GM08714 (cell line): Measurements from ENCODE around the gene B4GALNT3.

ENCODE experiments used
- H3K4me3 ChIP-seq: fragments of 200-500 bp; sonication (Bioruptor generic); 2 replicates; pipeline ENCODE4 v1.5.1; 2014; ENCODE audit warnings: mild to moderate bottlenecking, low read length, inconsistent platforms
- ZNF274 ChIP-seq: IDR thresholded peaks from 2 replicates; pipeline ENCODE4 v1.6.1; 2012; ENCODE audit warnings: mild to moderate bottlenecking, low read depth, low read length

Gene B4GALNT3

DNA sequence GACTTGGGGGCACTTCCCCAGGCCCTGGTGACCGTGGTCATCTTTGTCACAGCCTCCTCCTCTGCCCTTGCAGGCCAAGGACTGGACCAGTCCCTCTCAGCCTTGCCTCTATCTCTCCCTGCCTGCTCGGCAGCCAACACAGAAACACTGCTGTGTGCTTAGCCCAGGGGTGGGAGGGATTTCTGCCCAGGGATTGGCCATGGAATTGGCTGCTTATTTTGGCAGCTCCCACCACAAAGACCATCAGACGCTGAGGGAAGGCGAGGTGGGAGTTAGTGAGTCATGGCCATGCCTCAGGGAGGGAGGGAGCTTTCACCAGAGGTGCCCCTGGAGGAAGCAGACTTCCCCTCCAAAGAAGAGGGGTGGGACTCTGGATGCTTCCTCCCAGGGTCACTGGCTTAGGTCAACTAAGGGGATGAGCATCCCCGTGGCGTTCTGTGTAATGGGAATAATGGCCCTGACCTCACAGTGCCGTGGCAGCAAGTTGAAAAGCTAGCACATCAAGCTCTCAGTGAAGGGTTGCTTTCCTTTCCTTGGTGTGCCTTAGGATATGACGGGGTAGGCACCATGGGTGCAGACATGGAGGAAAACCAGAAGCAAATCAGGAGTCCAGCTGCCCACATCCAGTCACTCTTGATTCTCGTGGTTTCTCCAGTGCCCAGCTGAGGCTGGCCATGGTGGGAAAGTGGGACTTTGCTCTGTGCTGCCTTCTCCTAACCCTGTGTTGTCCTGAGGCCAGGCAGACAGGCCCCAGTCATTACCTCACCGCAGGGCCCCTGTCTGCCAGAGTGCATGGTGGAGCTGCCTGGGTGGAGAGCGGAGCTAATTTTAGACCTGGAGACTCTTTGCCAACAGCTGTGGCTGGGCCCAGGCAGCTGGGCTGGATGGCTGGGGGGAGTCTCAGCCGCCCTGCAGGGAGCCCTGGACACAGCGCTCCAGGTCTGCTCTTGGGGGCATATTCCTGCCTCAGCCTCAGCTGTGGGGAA is 21.4 kb downstream of the B4GALNT3 start:
- TF ChIP-seq ZNF274, result no peak
- no peak overlapping the region for H3K4me3 ChIP-seq

GRCh38 chr12:482061-482460 is 22.3 kb downstream of the B4GALNT3 start:
- TF ChIP-seq ZNF274, result no peak
- H3K4me3 ChIP-seq, result no peak overlapping the region

DNA sequence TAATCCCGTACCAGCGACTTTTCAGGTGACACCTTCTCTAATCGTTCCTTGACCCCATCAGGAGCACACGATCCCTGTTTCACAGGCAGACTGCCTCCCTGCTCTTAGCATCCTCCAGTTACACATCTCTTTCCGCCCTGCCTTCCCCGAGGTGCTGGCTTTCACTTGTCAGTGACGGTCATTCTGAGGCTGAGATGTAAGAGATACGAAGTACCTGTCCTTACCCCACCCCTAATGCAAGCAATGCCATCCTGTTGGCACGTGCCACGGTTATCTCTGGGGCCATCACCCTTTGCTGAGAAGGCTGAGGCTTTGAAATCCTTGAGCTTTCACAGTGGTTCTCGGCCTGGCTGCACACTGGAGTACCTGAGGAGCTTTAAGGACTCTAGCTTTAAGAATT is 24.4 kb downstream of the B4GALNT3 start:
- H3K4me3 ChIP-seq, result no peak overlapping the region
- TF ChIP-seq ZNF274, result no peak

DNA sequence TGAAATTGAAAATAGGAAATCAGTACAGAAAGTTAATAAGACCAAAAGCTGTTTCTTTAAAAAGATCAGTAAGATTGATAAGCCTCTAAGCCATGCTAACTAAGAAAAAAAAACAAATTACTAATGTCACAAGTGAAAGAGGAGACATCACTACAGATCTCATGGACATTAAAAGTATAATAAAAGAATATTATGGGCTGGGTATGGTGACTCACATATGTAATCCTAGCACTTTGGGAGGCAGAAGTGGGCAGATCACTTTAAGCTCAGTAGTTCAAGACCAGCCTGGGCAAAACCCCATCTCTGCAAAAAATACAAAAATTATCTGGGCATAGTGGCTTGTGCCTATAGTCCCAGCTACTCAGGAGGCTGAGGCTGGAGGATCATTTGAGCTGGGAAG is 30.5 kb downstream of the B4GALNT3 start:
- no peak overlapping the region for H3K4me3 ChIP-seq
- no peak for TF ChIP-seq ZNF274

DNA sequence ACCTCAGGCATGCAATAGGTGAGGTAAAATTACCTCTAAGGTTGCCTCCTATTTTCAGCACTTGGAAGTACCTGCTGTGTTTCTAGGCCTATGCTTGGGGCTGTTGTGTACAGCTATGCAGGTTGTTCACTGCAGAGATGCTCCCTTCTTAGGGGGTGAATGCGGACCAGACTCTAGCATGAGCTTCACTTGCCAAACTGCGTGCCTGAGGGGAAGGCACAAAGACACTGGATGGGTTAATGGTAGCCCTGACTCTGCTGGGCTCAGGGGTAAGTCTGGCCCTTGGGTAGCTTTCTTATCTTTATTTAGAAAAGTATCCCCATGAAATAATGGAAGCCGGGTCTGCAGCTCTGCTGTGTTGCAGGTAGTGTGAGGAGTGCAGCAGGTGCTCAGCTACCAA is 35.7 kb downstream of the B4GALNT3 start:
- no peak overlapping the region for H3K4me3 ChIP-seq
- no peak for TF ChIP-seq ZNF274

GRCh38 chr12:496736-497135 is 37.0 kb downstream of the B4GALNT3 start:
- no peak for TF ChIP-seq ZNF274
- H3K4me3 ChIP-seq, result no peak overlapping the region

- no peak overlapping the region for H3K4me3 ChIP-seq
- no peak for TF ChIP-seq ZNF274
These were observed 37.9 kb downstream of the B4GALNT3 start for GRCh38 chr12:497501-498160.

GRCh38 chr12:499837-500458 is 40.2 kb downstream of the B4GALNT3 start:
- H3K4me3 ChIP-seq, result no peak overlapping the region
- no peak for TF ChIP-seq ZNF274

DNA sequence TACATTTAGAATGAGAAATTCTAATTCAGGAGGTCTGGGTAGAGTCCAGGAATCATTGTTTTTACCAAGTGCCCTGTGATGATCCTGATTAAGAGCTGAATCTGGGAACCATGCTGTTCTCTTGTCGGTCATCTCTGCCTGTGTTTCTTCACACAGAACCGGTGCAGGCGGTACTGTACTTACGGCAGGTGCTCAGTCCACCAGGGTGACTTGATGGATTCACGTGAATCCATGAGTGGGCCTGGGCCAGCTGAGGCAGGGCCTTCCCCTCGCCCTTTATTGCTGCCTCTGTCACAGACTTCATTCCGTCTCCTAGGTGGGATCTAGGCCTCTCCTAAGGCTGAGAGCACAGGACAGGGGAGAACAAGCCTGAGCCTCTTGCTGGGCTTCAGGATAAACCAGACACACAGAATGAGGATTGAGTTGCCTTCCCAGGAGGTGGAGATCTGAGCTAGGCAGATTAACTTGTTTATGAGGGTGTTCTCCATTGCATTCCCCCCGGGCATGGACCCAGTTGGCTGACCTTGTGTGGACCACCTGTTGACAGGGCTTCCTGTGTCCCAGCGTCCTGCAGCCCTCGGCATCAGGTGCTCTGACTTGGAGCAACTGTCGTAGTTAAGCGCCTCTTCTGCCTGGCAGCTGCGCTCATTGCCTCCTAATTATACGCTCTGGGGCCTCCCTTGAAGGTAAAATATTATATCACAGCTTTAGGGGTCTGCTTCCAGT is 42.1 kb downstream of the B4GALNT3 start:
- H3K4me3 ChIP-seq, result no peak overlapping the region
- no peak for TF ChIP-seq ZNF274

GRCh38 chr12:503111-503761 is 43.5 kb downstream of the B4GALNT3 start:
- no peak for TF ChIP-seq ZNF274

GRCh38 chr12:505221-505620 is 45.5 kb downstream of the B4GALNT3 start:
- no peak for TF ChIP-seq ZNF274

More at GRCh38 chr12:503111-503761, 43.5 kb downstream of the B4GALNT3 start:
- no peak overlapping the region for H3K4me3 ChIP-seq

GRCh38 chr12:507391-507796 is 47.7 kb downstream of the B4GALNT3 start:
- no peak overlapping the region for H3K4me3 ChIP-seq
- TF ChIP-seq ZNF274, result no peak

More at GRCh38 chr12:505221-505620, 45.5 kb downstream of the B4GALNT3 start:
- no peak overlapping the region for H3K4me3 ChIP-seq

DNA sequence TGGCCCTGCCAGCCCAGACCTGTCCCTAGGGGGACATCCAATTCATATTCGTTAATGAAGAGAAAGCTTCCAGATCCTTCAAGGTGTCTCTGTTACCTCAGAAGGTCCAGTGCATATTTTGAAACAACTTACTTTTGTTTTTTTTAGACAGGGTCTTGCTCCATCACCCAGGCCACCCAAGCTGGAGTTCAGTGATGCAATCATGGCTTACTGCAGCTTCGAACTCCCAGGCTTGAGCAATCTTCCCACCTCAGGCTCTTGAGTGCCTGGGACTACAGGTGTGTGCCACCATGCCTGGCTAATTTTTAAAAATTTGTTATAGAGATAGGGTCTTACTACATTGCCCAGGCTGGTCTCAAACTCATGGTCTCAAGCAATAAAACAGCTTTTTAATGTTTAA is 48.4 kb downstream of the B4GALNT3 start:
- H3K4me3 ChIP-seq, result no peak overlapping the region
- no peak for TF ChIP-seq ZNF274
